HepG2 (cell line): ENCODE results near the gene STK17A. TPM values are rescaled to one million over a fixed set of nuclear protein-coding genes. Genes with fewer than 3 reads are reported as not detected.

ENCODE experiments used
- ATAC-seq: fragments of 200-7000 bp; cut with Tn5 transposase; 3 replicates; pipeline ENCODE4 v1.9.1; 2020; ENCODE audit warnings: mild to moderate bottlenecking, moderate library complexity
- BruUV-seq: library from RNA; stranded (reverse); fragments of 400-500 nt; replicated peaks from 2 replicates; lab custom pipeline; 2021; lab: Mats Ljungman, UMichigan
- CTCF ChIA-PET: fragments of 300-600 bp; formaldehyde crosslinking; extraction: SDS; loops from one replicate; lab custom pipeline; 2021; ENCODE audit warnings: low total read pairs, inconsistent platforms, low intra/inter-chr PET ratio; lab: Yijun Ruan, JAX
- POLR2A ChIA-PET: fragments of 350-600 bp; sonication (Branson Sonifier 250); formaldehyde crosslinking; loops from one replicate; lab custom pipeline; 2020; ENCODE audit warnings: antibody characterized with exemption, inconsistent platforms; lab: Yijun Ruan, JAX
- DNase-seq: peaks from one replicate; pipeline ENCODE4 v3.0.0-alpha.2; 2015; ENCODE audit warnings: low spot score
- FAIRE-seq: peaks from 3 replicates; lab custom pipeline; 2011; peaks lifted over from hg19 to GRCh38; lab: Jason Lieb, UNC
- H2AFZ ChIP-seq: one replicate; pipeline ENCODE4 v1.6.1; 2011; ENCODE audit warnings: low read length, inconsistent platforms
- H3K27ac ChIP-seq: fragments of 300-600 bp; 3 replicates; pipeline ENCODE4 v1.8.0; 2011; ENCODE audit warnings: mixed run types, mild to moderate bottlenecking, mixed read lengths, low read length, inconsistent platforms; ENCODE audit not compliant: insufficient read depth; ENCODE audit errors: extremely low read length
- H3K27me3 ChIP-seq, 2 experiments: fragments of 200-600 bp in 1 of 2; 2 replicates in 1 of 2; 3 replicates in 1 of 2; pipeline versions ENCODE4 v1.6.0 to v1.8.0; 2011; ENCODE audit warnings: low read length in 2 of 2, mild to moderate bottlenecking in 2 of 2, moderate library complexity in 2 of 2, inconsistent platforms in 1 of 2; ENCODE audit not compliant: insufficient read depth in 2 of 2, control insufficient read depth in 1 of 2
- H3K36me3 ChIP-seq, 2 experiments: fragments of 200-600 bp in 1 of 2; replicated peaks in 1 of 2; 2 replicates in 1 of 2; 3 replicates in 1 of 2; pipeline versions ENCODE4 v1.5.1 to v1.8.0; 2011; ENCODE audit warnings: low read length in 2 of 2, inconsistent platforms in 1 of 2; ENCODE audit not compliant: insufficient read depth in 2 of 2, control insufficient read depth in 1 of 2
- H3K4me1 ChIP-seq: 2 replicates; pipeline ENCODE4 v1.5.1; 2012; ENCODE audit warnings: low read length, inconsistent platforms; ENCODE audit not compliant: insufficient read depth
- H3K4me2 ChIP-seq: 2 replicates; pipeline ENCODE4 v1.6.0; 2011; ENCODE audit warnings: low read depth, low read length, inconsistent platforms
- H3K4me3 ChIP-seq, 3 experiments: fragments of 200-600 bp in 1 of 3; sonication (generic), shearing (Covaris generic) in 1 of 3; replicated peaks in 1 of 3; 2 replicates each; pipeline ENCODE4 v1.5.1; 2011 to 2016; ENCODE audit warnings: low read length in 3 of 3, inconsistent platforms in 2 of 3, low read depth in 2 of 3, mild to moderate bottlenecking in 2 of 3, control low read depth in 1 of 3, mixed read lengths in 1 of 3; ENCODE audit not compliant: insufficient read depth in 1 of 3
- H3K79me2 ChIP-seq: one replicate; pipeline ENCODE4 v1.6.1; 2011; ENCODE audit warnings: low read length, inconsistent platforms; ENCODE audit not compliant: insufficient read depth
- H3K9ac ChIP-seq: 2 replicates; pipeline ENCODE4 v1.6.0; 2011; ENCODE audit warnings: mild to moderate bottlenecking, low read depth, low read length, inconsistent platforms; ENCODE audit not compliant: insufficient read depth
- H3K9me3 ChIP-seq: 2 replicates; pipeline ENCODE4 v1.5.1; 2012; ENCODE audit warnings: mild to moderate bottlenecking, low read length
- H4K20me1 ChIP-seq: 2 replicates; pipeline ENCODE4 v1.6.0; 2011; ENCODE audit warnings: inconsistent platforms, mild to moderate bottlenecking, low read length, moderate library complexity; ENCODE audit not compliant: insufficient read depth
- ELF3 ChIP-seq: IDR thresholded peaks from 2 replicates; pipeline ENCODE4 v1.6.1; 2016; ENCODE audit warnings: missing genetic modification reagents, missing compliant biosample characterization
- FOXO4 ChIP-seq: sonication (generic); formaldehyde crosslinking; conservative IDR thresholded peaks from 2 replicates; pipeline ENCODE4 v1.8.1; 2023; ENCODE audit warnings: missing genetic modification reagents
- MLX ChIP-seq: IDR thresholded peaks from 2 replicates; pipeline ENCODE4 v1.6.1; 2016
- PLSCR1 ChIP-seq: sonication (generic); formaldehyde crosslinking; IDR thresholded peaks from 2 replicates; pipeline ENCODE4 v1.5.0; 2020; ENCODE audit warnings: missing genetic modification reagents, mild to moderate bottlenecking, borderline replicate concordance
- PRPF4 ChIP-seq: fragments of 200-400 bp; formaldehyde crosslinking; IDR thresholded peaks from 2 replicates; pipeline ENCODE4 v1.6.1; 2016; ENCODE audit warnings: low read length, low read depth; ENCODE audit not compliant: poor library complexity, severe bottlenecking
- REXO4 ChIP-seq: sonication (generic); formaldehyde crosslinking; IDR thresholded peaks from 2 replicates; pipeline ENCODE4 v1.8.0; 2022; ENCODE audit warnings: missing genetic modification reagents, mild to moderate bottlenecking, borderline replicate concordance
- ZFP91 ChIP-seq: sonication (generic); formaldehyde crosslinking; IDR thresholded peaks from 2 replicates; pipeline ENCODE4 v1.9.0; 2022; ENCODE audit warnings: missing genetic modification reagents, mild to moderate bottlenecking, borderline replicate concordance
- ZKSCAN5 ChIP-seq: sonication (generic); formaldehyde crosslinking; IDR thresholded peaks from 2 replicates; pipeline ENCODE4 v1.5.1; 2020; ENCODE audit warnings: mild to moderate bottlenecking, missing genetic modification reagents
- ZNF20 ChIP-seq: sonication (generic); formaldehyde crosslinking; IDR thresholded peaks from 2 replicates; pipeline ENCODE4 v1.4.0; 2020; ENCODE audit warnings: mild to moderate bottlenecking, moderate library complexity, missing genetic modification reagents
- ZNF556 ChIP-seq: sonication (generic); formaldehyde crosslinking; IDR thresholded peaks from 2 replicates; pipeline ENCODE4 v1.4.0; 2020; ENCODE audit warnings: mild to moderate bottlenecking, missing genetic modification reagents, borderline replicate concordance
- ZNF570 ChIP-seq: sonication (generic); formaldehyde crosslinking; IDR thresholded peaks from 2 replicates; pipeline ENCODE4 v1.4.0; 2020; ENCODE audit warnings: mild to moderate bottlenecking, missing genetic modification reagents, borderline replicate concordance
- ZNF746 ChIP-seq: sonication (generic); formaldehyde crosslinking; IDR thresholded peaks from 2 replicates; pipeline ENCODE4 v1.8.0; 2022; ENCODE audit warnings: mild to moderate bottlenecking, missing genetic modification reagents
- WGBS: methylation state at CpG from one replicate; pipeline ENCODE4 v1.1.6; 2017; ENCODE audit warnings: low lambda C conversion rate; 5-methylcytosine and 5-hydroxymethylcytosine counted together
- in situ Hi-C: cut with HindIII; loops from 2 replicates; pipeline ENCODE4 v1.10.0; 2017; ENCODE audit warnings: low pct_unique_long_range_greater_than_20kb; ENCODE audit not compliant: extremely low pct_ligation_motif_present
- intact Hi-C: fragments of 100-400 bp; cut with micrococcal nuclease; formaldehyde crosslinking; loops from one replicate; pipeline ENCODE4 v1.10.0; 2022; ENCODE audit not compliant: unreplicated experiment
- polyA plus RNA-seq, 8 experiments: library from polyadenylated mRNA; depleted of rRNA in 3 of 8; stranded (reverse) in 7 of 8; unstranded in 1 of 8; fragments of >200 nt; fragmentation: Illumina TruSeq in 4 of 8; extraction: Trizol in 4 of 8; gene quantifications; 2 replicates each; pipeline versions ENCODE4 v1.2.1 to v1.2.3, GENCODE V29; 2011 to 2016; ENCODE audit warnings: low read depth in 4 of 8, missing spikeins in 1 of 8, mixed read lengths in 1 of 8; ENCODE audit not compliant: insufficient read depth in 1 of 8
- total RNA-seq, 5 experiments: library from RNA; depleted of rRNA; stranded (reverse); fragments of >200 nt; fragmentation: Illumina TruSeq; extraction: Trizol; gene quantifications; 2 replicates each; pipeline ENCODE4 v1.2.3, GENCODE V29; 2016; ENCODE audit warnings: low read depth in 1 of 5

Gene STK17A
- total and polyA plus RNA-seq, 2 of the 13 experiments (the other 11 are each of a cell fraction or from before 2014, with no cell fraction given): 18.6 to 24.3 TPM

GRCh38 chr7:43589728-43590127 is 6.8 kb downstream of the STK17A start:
- intact Hi-C loops (no loop called here), in situ Hi-C loops (no loop called here)
- no TSS peak for BruUV-seq
- Histone ChIP-seq H3K27me3 (no peaks in the 10 kb centered on the region), H3K4me3 (no peak overlapping the region), H3K79me2 (peaks cover 99% of the 10 kb centered on the region), H3K4me2 (no peak overlapping the region; the same call in 1 of the 2 replicates), H4K20me1 (peaks cover 51% of the 10 kb centered on the region), H3K4me1 (peaks cover 91% of the 10 kb centered on the region), H3K9me3 (no peaks in the 10 kb centered on the region), H3K9ac (no peak overlapping the region), H2AFZ (no peak overlapping the region), H3K27ac (no peak overlapping the region), H3K36me3 (no peaks in the 10 kb centered on the region)
- TF ChIP-seq ZNF556 (CRISPR knock-in tag): no peak
- no peak for TF ChIP-seq ZFP91 (CRISPR knock-in tag)
- no peak for TF ChIP-seq ZKSCAN5 (CRISPR knock-in tag)
- DNase-seq: no peak
- no peak for ATAC-seq
- POLR2A ChIA-PET: no interaction called here
- FAIRE-seq: no peak
- 95% methylated on average over 3 of the region's 3 CpGs for WGBS
- CTCF ChIA-PET: interaction anchor here (1.1 kb wide), 1 partner anchor 249 kb away, joined by 3 read pairs; no protein-coding TSS in a partner anchor

GRCh38 chr7:43590862-43591557 is 8.1 kb downstream of the STK17A start:
- WGBS: 90% methylated on average over 2 of the region's 2 CpGs
- POLR2A ChIA-PET: interaction anchor here (1.5 kb wide), 1 partner anchor 8 kb away, joined by 5 read pairs; the partner anchor contains the start of gene STK17A
- peaks cover 78% of the 10 kb centered on the region for H3K4me1 ChIP-seq
- no peak for TF ChIP-seq PLSCR1 (CRISPR knock-in tag)
- no peak for TF ChIP-seq REXO4 (CRISPR knock-in tag)
- no peak for TF ChIP-seq ZNF746 (CRISPR knock-in tag)
- no peak for TF ChIP-seq MLX (CRISPR knock-in tag)
- no peak for TF ChIP-seq FOXO4 (CRISPR knock-in tag)
- no peak for TF ChIP-seq ELF3 (CRISPR knock-in tag)
- TF ChIP-seq PRPF4: no peak
- no peak for TF ChIP-seq ZNF570 (CRISPR knock-in tag)
- no peak for TF ChIP-seq ZNF20

More at GRCh38 chr7:43590862-43591557, 8.1 kb downstream of the STK17A start:
- Histone ChIP-seq H3K4me3 (no peak overlapping the region), H2AFZ (no peak overlapping the region), H3K36me3 (peaks cover 0 to 4% of the 10 kb centered on the region in 2 experiments; a peak in 2 of 5 replicates), H3K4me2 (peak overlapping the region; percentile 34), H3K9me3 (no peaks in the 10 kb centered on the region), H3K9ac (0 out of 2 replicates have a peak overlapping the region, but pooled peaks have one; percentile 5), H4K20me1 (peaks cover 42% of the 10 kb centered on the region), H3K79me2 (peaks cover 95% of the 10 kb centered on the region), H3K27me3 (no peaks in the 10 kb centered on the region), H3K27ac (peak overlapping the region; percentile 43)
- no TSS peak for BruUV-seq
- intact Hi-C loops: no loop called here
- no peak for DNase-seq
- ATAC-seq: peak; percentile 26
- in situ Hi-C loops: no loop called here
- CTCF ChIA-PET: no interaction called here
- FAIRE-seq: no peak
